Keratinocyte (primary cell): Measurements from ENCODE around the gene SRA1. TPM values are rescaled to one million over a fixed set of nuclear protein-coding genes. Genes with fewer than 3 reads are reported as not detected.
A peak's percentile ranks its signal among the peaks of the same experiment; 100 is the strongest.

Source experiments
- DNase-seq: peaks from one replicate; pipeline ENCODE4 v3.0.0-alpha.2; 2011; ENCODE audit warnings: low read depth, missing footprints, low spot score
- FAIRE-seq: peaks from 2 replicates; lab custom pipeline; 2011; peaks lifted over from hg19 to GRCh38; lab: Jason Lieb, UNC
- H2AFZ ChIP-seq: 2 replicates; pipeline ENCODE4 v1.6.0; 2012; ENCODE audit warnings: low read length, control low read depth, inconsistent platforms; ENCODE audit not compliant: control insufficient read depth
- H3K27ac ChIP-seq: 2 replicates; pipeline ENCODE4 v1.5.1; 2011; ENCODE audit warnings: low read length; ENCODE audit not compliant: control insufficient read depth, insufficient read depth
- H3K27me3 ChIP-seq: 3 replicates; pipeline ENCODE4 v1.6.0; 2011; ENCODE audit warnings: low read length; ENCODE audit not compliant: control insufficient read depth, insufficient read depth; ENCODE audit errors: extremely low read depth
- H3K36me3 ChIP-seq, 2 experiments: 2 replicates in 1 of 2; 3 replicates in 1 of 2; pipeline ENCODE4 v1.5.1; 2011; ENCODE audit warnings: low read length in 2 of 2, mild to moderate bottlenecking in 1 of 2; ENCODE audit not compliant: control insufficient read depth in 2 of 2, insufficient read depth in 2 of 2; ENCODE audit errors: extremely low read depth in 1 of 2
- H3K4me1 ChIP-seq: 3 replicates; pipeline ENCODE4 v1.5.1; 2011; ENCODE audit warnings: low read length; ENCODE audit not compliant: control insufficient read depth, insufficient read depth; ENCODE audit errors: extremely low read depth
- H3K4me2 ChIP-seq: 3 replicates; pipeline ENCODE4 v1.6.0; 2011; ENCODE audit warnings: low read depth, low read length; ENCODE audit not compliant: control insufficient read depth, insufficient read depth; ENCODE audit errors: extremely low read depth
- H3K4me3 ChIP-seq, 3 experiments: fragments of 200-600 bp in 1 of 3; sonication (generic) in 1 of 3; 2 replicates in 2 of 3; 3 replicates in 1 of 3; pipeline ENCODE4 v1.5.1; 2011 to 2016; ENCODE audit warnings: low read length in 3 of 3, mild to moderate bottlenecking in 3 of 3, control low read depth in 2 of 3, inconsistent platforms in 1 of 3, low read depth in 1 of 3, mixed read lengths in 1 of 3, mixed run types in 1 of 3, moderate library complexity in 1 of 3; ENCODE audit not compliant: control insufficient read depth in 2 of 3, insufficient read depth in 2 of 3; ENCODE audit errors: extremely low read depth in 1 of 3
- H3K79me2 ChIP-seq: 2 replicates; pipeline ENCODE4 v1.6.0; 2012; ENCODE audit warnings: low read length; ENCODE audit not compliant: control insufficient read depth, insufficient read depth
- H3K9ac ChIP-seq: 3 replicates; pipeline ENCODE4 v1.6.0; 2011; ENCODE audit warnings: low read length; ENCODE audit not compliant: control insufficient read depth, insufficient read depth; ENCODE audit errors: extremely low read depth
- H3K9me1 ChIP-seq: 3 replicates; pipeline ENCODE4 v1.6.0; 2011; ENCODE audit warnings: low read length; ENCODE audit not compliant: control insufficient read depth, insufficient read depth; ENCODE audit errors: extremely low read depth
- H3K9me3 ChIP-seq: 2 replicates; pipeline ENCODE4 v1.5.1; 2012; ENCODE audit warnings: low read depth, low read length; ENCODE audit not compliant: control insufficient read depth
- H4K20me1 ChIP-seq: 3 replicates; pipeline ENCODE4 v1.6.0; 2011; ENCODE audit warnings: low read length; ENCODE audit not compliant: control insufficient read depth, insufficient read depth; ENCODE audit errors: extremely low read depth
- EZH2 ChIP-seq: IDR thresholded peaks from one replicate; pipeline ENCODE4 v1.6.1; 2012; ENCODE audit warnings: inconsistent platforms, mild to moderate bottlenecking, low read length, moderate library complexity
- dilution Hi-C: fragments of 300-500 bp; cut with MboI; formaldehyde crosslinking; loops from one replicate; pipeline ENCODE4 v1.7.0; 2020; ENCODE audit warnings: low sequenced_read_pairs; ENCODE audit not compliant: extremely low pct_ligation_motif_present
- polyA plus RNA-seq, 5 experiments: library from polyadenylated mRNA; depleted of rRNA in 3 of 5; stranded (reverse) in 3 of 5; stranded (forward) in 1 of 5; unstranded in 1 of 5; fragments of >200 nt; gene quantifications; 1 replicate in 1 of 5; 2 replicates in 3 of 5; 3 replicates in 1 of 5; pipeline versions ENCODE4 v1.2.1 to v1.2.3, GENCODE V29; 2011 to 2012; ENCODE audit warnings: missing spikeins in 2 of 5, low read depth in 1 of 5, low replicate concordance in 1 of 5
- TF ChIP-seq, protein P1 (sequence below), 3 experiments: IDR thresholded peaks in 1 of 3; conservative IDR thresholded peaks in 1 of 3; optimal IDR thresholded peaks in 1 of 3; 2 replicates in 2 of 3; 3 replicates in 1 of 3; pipeline versions ENCODE3 to v1.5.1; 2011; ENCODE audit warnings: low read length in 3 of 3, mild to moderate bottlenecking in 3 of 3, moderate library complexity in 2 of 3, control low read depth in 1 of 3, inconsistent platforms in 1 of 3; ENCODE audit not compliant: insufficient read depth in 2 of 3; ENCODE audit errors: extremely low read depth in 1 of 3

Gene SRA1
- polyA plus RNA-seq, 1 donor (not counting 4 experiments of a cell fraction or from before 2014, with no cell fraction given) = 32.4 TPM

- Histone ChIP-seq H3K9ac (no peak overlapping the region), H3K4me2 (peak overlapping the region; percentile 41), H2AFZ (no peak overlapping the region), H3K4me1 (peaks cover 21% of the 10 kb centered on the region), H4K20me1 (no peaks in the 10 kb centered on the region), H3K36me3 (no peaks in the 10 kb centered on the region), H3K9me1 (no peaks in the 10 kb centered on the region), H3K79me2 (no peaks in the 10 kb centered on the region), H3K27ac (no peak overlapping the region), H3K9me3 (no peaks in the 10 kb centered on the region), H3K27me3 (no peaks in the 10 kb centered on the region), H3K4me3 (no peak overlapping the region)
- FAIRE-seq = peak; percentile 56
- TF ChIP-seq, protein P1, sequence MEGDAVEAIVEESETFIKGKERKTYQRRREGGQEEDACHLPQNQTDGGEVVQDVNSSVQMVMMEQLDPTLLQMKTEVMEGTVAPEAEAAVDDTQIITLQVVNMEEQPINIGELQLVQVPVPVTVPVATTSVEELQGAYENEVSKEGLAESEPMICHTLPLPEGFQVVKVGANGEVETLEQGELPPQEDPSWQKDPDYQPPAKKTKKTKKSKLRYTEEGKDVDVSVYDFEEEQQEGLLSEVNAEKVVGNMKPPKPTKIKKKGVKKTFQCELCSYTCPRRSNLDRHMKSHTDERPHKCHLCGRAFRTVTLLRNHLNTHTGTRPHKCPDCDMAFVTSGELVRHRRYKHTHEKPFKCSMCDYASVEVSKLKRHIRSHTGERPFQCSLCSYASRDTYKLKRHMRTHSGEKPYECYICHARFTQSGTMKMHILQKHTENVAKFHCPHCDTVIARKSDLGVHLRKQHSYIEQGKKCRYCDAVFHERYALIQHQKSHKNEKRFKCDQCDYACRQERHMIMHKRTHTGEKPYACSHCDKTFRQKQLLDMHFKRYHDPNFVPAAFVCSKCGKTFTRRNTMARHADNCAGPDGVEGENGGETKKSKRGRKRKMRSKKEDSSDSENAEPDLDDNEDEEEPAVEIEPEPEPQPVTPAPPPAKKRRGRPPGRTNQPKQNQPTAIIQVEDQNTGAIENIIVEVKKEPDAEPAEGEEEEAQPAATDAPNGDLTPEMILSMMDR (optimal IDR thresholded peaks at IDR 0.05 in 1 of 3, IDR thresholded peaks at IDR 0.05 in 1 of 3, conservative IDR thresholded peaks at IDR 0.05 in 1 of 3; ENCODE audit: extremely low read depth in 1 of 3, insufficient read depth in 2 of 3, low read length in 3 of 3) = no peak
- no peak for TF ChIP-seq EZH2
- no peak for DNase-seq
- dilution Hi-C loops = no loop called here
Measured at GRCh38 chr5:140591747-140592372, 34.6 kb upstream of the SRA1 start.

GRCh38 chr5:140590861-140591260 lies 33.6 kb upstream of the SRA1 start:
- FAIRE-seq = no peak
- Histone ChIP-seq H3K27me3 (no peaks in the 10 kb centered on the region), H3K79me2 (no peaks in the 10 kb centered on the region), H3K4me2 (peak overlapping the region; percentile 37), H2AFZ (no peak overlapping the region), H3K9me1 (no peaks in the 10 kb centered on the region), H3K9ac (no peak overlapping the region), H3K27ac (no peak overlapping the region), H3K4me3 (no peak overlapping the region), H3K36me3 (no peaks in the 10 kb centered on the region), H4K20me1 (no peaks in the 10 kb centered on the region), H3K9me3 (no peaks in the 10 kb centered on the region), H3K4me1 (peaks cover 21% of the 10 kb centered on the region)
- dilution Hi-C loops = no loop called here
- no peak for DNase-seq
- TF ChIP-seq, protein P1 (optimal IDR thresholded peaks at IDR 0.05 in 1 of 3, IDR thresholded peaks at IDR 0.05 in 1 of 3, conservative IDR thresholded peaks at IDR 0.05 in 1 of 3; ENCODE audit: extremely low read depth in 1 of 3, insufficient read depth in 2 of 3, low read length in 3 of 3) = no peak
- no peak for TF ChIP-seq EZH2
